ENCODE results near the gene SEMA5B.

SEMA5B gene

GRCh38 chr3:122994954-122995353 is 32.6 kb downstream of the SEMA5B start:
- H3F3A ChIP-seq (ENCODE audit: insufficient read depth, low read length): no peaks in the 10 kb centered on the region
- no peaks in the 10 kb centered on the region for H3K9me2 ChIP-seq (replicated peaks; ENCODE audit: insufficient read depth, low read length)
- DNase-seq: no peak
- no peaks in the 10 kb centered on the region for H3K36me3 ChIP-seq (replicated peaks; ENCODE audit: insufficient read depth, low read length)
- no peaks in the 10 kb centered on the region for H3K27me3 ChIP-seq (replicated peaks; ENCODE audit: insufficient read depth, low read length)
- H3K9ac ChIP-seq (ENCODE audit: low read length): no peak overlapping the region
- H2AFZ ChIP-seq (ENCODE audit: low read length): no peak overlapping the region
- no peaks in the 10 kb centered on the region for H3K9me3 ChIP-seq (replicated peaks; ENCODE audit: insufficient read depth, low read length)
- no peak overlapping the region for H3K4me3 ChIP-seq (ENCODE audit: low read length)
- no peaks in the 10 kb centered on the region for H4K20me1 ChIP-seq (ENCODE audit: insufficient read depth, low read length)
- H3K27ac ChIP-seq (ENCODE audit: low read length): no peak overlapping the region
- no peak for TF ChIP-seq EZH2phosphoT487 (IDR thresholded peaks at IDR 0.05; ENCODE audit: low read length)
- TF ChIP-seq EZH2 (optimal IDR thresholded peaks at IDR 0.05; ENCODE audit: low read depth, low read length): no peak
- TF ChIP-seq, protein P1, sequence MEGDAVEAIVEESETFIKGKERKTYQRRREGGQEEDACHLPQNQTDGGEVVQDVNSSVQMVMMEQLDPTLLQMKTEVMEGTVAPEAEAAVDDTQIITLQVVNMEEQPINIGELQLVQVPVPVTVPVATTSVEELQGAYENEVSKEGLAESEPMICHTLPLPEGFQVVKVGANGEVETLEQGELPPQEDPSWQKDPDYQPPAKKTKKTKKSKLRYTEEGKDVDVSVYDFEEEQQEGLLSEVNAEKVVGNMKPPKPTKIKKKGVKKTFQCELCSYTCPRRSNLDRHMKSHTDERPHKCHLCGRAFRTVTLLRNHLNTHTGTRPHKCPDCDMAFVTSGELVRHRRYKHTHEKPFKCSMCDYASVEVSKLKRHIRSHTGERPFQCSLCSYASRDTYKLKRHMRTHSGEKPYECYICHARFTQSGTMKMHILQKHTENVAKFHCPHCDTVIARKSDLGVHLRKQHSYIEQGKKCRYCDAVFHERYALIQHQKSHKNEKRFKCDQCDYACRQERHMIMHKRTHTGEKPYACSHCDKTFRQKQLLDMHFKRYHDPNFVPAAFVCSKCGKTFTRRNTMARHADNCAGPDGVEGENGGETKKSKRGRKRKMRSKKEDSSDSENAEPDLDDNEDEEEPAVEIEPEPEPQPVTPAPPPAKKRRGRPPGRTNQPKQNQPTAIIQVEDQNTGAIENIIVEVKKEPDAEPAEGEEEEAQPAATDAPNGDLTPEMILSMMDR (IDR thresholded peaks at IDR 0.05; ENCODE audit: low read length): no peak
- no peak overlapping the region for H3K4me2 ChIP-seq (ENCODE audit: low read depth, low read length)
- no peaks in the 10 kb centered on the region for H3K79me2 ChIP-seq (ENCODE audit: low read length)
- H3K4me1 ChIP-seq (ENCODE audit: low read length): no peaks in the 10 kb centered on the region

GRCh38 chr3:122993124-122993978 is 34.2 kb downstream of the SEMA5B start:
- Histone ChIP-seq H4K20me1 (ENCODE audit: insufficient read depth, low read length) (no peaks in the 10 kb centered on the region), H3K36me3 (replicated peaks; ENCODE audit: insufficient read depth, low read length) (no peaks in the 10 kb centered on the region), H3K4me1 (ENCODE audit: low read length) (no peaks in the 10 kb centered on the region), H3F3A (ENCODE audit: insufficient read depth, low read length) (no peaks in the 10 kb centered on the region), H3K4me2 (ENCODE audit: low read depth, low read length) (no peak overlapping the region), H3K4me3 (ENCODE audit: low read length) (no peak overlapping the region), H3K27ac (ENCODE audit: low read length) (no peak overlapping the region), H3K9ac (ENCODE audit: low read length) (no peak overlapping the region), H3K9me3 (replicated peaks; ENCODE audit: insufficient read depth, low read length) (no peaks in the 10 kb centered on the region), H3K27me3 (replicated peaks; ENCODE audit: insufficient read depth, low read length) (no peaks in the 10 kb centered on the region), H3K79me2 (ENCODE audit: low read length) (no peaks in the 10 kb centered on the region), H3K9me2 (replicated peaks; ENCODE audit: insufficient read depth, low read length) (no peaks in the 10 kb centered on the region), H2AFZ (ENCODE audit: low read length) (no peak overlapping the region)
- TF ChIP-seq, protein P1 (IDR thresholded peaks at IDR 0.05; ENCODE audit: low read length): no peak
- TF ChIP-seq EZH2 (optimal IDR thresholded peaks at IDR 0.05; ENCODE audit: low read depth, low read length) (no peak), EZH2phosphoT487 (IDR thresholded peaks at IDR 0.05; ENCODE audit: low read length) (no peak)
- no peak for DNase-seq

GRCh38 chr3:122992676-122993075 is 34.9 kb downstream of the SEMA5B start:
- H3K4me1 ChIP-seq (ENCODE audit: low read length): no peaks in the 10 kb centered on the region
- H3K27me3 ChIP-seq (replicated peaks; ENCODE audit: insufficient read depth, low read length): no peaks in the 10 kb centered on the region
- no peaks in the 10 kb centered on the region for H3K79me2 ChIP-seq (ENCODE audit: low read length)
- H3K36me3 ChIP-seq (replicated peaks; ENCODE audit: insufficient read depth, low read length): no peaks in the 10 kb centered on the region
- no peak overlapping the region for H3K4me2 ChIP-seq (ENCODE audit: low read depth, low read length)
- DNase-seq: no peak
- H3K27ac ChIP-seq (ENCODE audit: low read length): no peak overlapping the region
- no peak overlapping the region for H3K9ac ChIP-seq (ENCODE audit: low read length)
- no peak overlapping the region for H2AFZ ChIP-seq (ENCODE audit: low read length)
- no peaks in the 10 kb centered on the region for H4K20me1 ChIP-seq (ENCODE audit: insufficient read depth, low read length)
- no peaks in the 10 kb centered on the region for H3K9me3 ChIP-seq (replicated peaks; ENCODE audit: insufficient read depth, low read length)
- H3K9me2 ChIP-seq (replicated peaks; ENCODE audit: insufficient read depth, low read length): no peaks in the 10 kb centered on the region
- TF ChIP-seq EZH2phosphoT487 (IDR thresholded peaks at IDR 0.05; ENCODE audit: low read length): no peak
- TF ChIP-seq, protein P1 (IDR thresholded peaks at IDR 0.05; ENCODE audit: low read length): no peak
- no peak for TF ChIP-seq EZH2 (optimal IDR thresholded peaks at IDR 0.05; ENCODE audit: low read depth, low read length)
- H3F3A ChIP-seq (ENCODE audit: insufficient read depth, low read length): no peaks in the 10 kb centered on the region
- no peak overlapping the region for H3K4me3 ChIP-seq (ENCODE audit: low read length)

Measured in MM.1S (cell line).